Stimulated activated CD8-positive, alpha-beta memory T cell treated with anti-CD3 and anti-CD28 coated beads, Interleukin-7, amount 100 ng/mL, for 48 hours (primary cell): ENCODE data around the gene NTRK1.

Experiments
- DNase-seq, 2 donors: peaks; one replicate each; pipeline ENCODE4 v3.0.0-alpha.2; 2020; ENCODE audit warnings: low read depth in 1 of 2; ENCODE audit errors: extremely low read depth in 1 of 2

NTRK1 gene

DNA sequence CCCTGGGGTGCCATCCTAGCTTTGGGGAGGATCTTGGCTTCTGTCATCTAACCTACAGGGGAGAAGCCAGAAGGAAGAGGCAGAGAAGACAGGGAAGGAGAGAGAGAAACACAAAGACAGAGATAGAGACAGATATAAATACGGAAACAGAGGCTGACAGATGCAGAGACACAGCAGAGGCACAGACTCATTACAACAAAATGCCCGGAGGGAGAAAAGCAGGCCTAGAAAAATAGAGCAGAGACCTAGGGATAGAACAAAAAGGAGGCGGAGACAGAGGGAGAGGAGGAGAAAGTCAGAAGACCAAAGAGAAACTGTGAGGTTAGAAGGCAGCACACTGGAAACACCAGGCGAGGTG lies 34.8 kb downstream of the NTRK1 start:
- DNase-seq, result no peak

DNA sequence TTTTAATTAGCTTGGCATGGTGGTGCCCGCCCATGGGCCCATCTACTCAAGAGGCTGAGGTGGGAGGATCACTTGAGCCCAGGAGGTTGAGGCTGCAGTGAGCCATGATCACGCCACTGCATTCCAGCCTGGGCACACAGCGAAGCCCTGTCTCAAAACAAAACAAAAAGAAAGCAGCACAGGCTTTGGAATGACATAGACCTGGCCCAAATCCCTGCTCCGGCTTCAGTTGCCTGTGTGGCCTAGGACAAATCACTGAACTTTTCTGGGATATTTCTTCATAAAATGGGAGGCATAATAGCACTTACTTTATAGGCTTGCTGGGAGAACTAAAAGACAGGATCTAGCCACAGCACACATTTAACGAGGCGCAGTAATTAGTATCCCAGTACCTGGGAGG lies 35.3 kb downstream of the NTRK1 start:
- no peak for DNase-seq

DNA sequence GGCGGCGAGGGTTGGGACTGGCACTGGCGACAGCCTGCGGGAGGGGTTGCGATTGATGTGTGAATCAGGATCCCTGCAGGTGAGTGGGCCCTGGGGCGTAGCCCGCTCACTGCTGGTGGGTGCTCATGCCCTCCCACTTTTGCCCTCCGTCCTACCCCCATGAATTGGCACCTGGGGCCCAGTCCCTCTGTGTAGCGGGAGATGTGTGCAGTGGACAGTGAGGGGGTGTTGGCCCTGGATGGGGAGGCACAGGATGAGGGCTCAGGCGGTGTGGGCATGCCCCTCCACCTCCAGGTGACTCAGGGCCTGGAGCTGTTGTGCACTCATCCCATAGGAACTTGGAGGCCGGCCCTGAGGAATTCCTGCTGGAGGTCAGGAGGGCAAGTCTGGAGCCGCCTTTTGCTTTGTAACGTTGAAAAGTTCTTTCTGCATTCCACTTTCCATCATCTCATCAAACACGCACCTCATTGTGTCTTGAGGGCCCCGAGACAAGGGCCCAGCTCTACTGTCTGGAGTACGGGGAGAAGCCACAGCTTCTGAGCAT lies 35.9 kb downstream of the NTRK1 start:
- DNase-seq, result no peak

DNA sequence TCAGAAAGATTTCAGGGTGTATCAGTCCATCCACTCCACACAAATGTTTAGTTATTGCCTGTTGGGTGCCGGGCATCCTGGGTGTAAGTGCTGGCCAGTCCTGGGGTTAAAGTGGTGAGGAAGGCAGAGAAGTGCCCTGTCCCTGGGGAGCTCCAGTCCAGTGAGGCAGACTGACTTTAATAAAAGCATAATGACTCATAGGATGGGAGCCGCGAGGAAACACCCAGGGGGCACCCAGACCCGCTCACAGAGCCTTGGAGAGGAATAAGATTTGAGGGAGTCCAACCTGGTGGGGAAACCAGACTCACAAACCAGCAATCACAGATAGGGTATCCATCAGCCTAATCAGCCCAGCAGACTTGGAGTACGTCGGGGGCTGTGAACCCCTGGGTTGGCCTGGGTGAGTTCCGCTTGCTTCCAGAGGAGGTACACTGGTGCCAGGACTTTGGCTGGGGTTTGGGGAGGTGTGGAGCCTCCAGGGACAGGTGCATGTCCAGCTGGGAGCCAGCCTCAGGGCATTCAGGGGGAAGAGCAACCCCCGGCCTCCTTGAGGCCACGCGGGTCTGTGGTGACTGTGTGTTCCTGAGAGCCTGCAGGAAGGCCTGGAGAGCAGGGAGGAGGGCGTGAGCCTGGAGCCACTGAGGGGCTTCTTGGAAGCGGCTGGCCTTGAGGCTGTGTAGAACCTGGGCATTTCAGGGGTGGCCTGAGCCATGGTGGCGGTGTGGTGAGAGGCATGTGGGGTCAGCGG lies 36.6 kb downstream of the NTRK1 start:
- no peak for DNase-seq

DNA sequence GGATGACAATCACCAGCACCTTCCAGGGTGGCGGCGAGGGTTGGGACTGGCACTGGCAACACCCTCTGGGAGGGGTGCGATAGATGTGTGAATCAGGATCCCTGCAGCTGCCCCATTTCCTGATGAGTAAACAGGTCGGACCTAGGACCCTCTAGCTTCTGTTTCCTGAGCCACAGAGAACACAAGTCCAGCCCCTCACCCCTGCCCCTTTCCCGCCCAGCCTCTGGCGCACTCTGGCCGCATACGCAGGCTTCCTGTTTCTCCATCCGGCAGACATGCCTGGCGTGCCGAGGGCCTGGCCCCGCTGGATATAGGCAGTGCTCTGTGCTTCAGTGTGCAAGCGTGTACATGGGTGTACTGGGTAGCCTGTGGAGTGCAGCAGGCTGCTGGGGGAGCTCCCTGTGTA lies 37.5 kb downstream of the NTRK1 start:
- no peak for DNase-seq

DNA sequence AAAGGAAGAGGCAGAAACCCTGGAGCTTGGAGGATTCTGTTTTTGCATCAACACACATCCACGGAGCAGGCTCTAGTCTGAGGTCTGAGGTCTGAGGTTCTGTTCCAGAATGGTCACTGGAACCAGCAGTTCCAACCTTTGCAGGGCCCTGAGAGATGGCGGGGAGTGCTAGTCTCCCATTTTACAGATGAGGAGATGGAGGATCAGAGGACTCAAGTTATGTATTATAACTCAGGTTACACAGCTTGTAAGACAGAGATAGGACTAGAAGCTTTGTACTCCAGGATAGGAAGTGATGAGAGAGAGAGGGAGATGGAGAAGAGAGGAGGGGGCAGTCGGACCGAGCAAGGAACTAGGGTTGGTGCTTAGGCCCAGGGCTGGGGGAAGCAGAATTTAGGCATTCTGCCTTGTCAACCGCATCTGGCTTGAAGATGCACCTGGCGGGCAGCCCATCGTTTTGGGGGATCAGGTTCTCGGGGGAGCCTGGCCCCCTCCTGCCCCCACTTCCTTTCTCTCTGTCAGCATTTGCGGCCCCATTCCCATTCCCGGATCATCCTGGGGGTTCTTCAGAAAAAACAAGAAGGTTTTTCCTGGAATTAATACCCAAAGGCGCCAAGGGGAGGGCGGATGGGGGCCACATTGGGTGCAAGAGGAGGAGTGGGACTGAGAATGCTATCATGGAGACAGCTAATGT lies 38.5 kb downstream of the NTRK1 start:
- no peak for DNase-seq

DNA sequence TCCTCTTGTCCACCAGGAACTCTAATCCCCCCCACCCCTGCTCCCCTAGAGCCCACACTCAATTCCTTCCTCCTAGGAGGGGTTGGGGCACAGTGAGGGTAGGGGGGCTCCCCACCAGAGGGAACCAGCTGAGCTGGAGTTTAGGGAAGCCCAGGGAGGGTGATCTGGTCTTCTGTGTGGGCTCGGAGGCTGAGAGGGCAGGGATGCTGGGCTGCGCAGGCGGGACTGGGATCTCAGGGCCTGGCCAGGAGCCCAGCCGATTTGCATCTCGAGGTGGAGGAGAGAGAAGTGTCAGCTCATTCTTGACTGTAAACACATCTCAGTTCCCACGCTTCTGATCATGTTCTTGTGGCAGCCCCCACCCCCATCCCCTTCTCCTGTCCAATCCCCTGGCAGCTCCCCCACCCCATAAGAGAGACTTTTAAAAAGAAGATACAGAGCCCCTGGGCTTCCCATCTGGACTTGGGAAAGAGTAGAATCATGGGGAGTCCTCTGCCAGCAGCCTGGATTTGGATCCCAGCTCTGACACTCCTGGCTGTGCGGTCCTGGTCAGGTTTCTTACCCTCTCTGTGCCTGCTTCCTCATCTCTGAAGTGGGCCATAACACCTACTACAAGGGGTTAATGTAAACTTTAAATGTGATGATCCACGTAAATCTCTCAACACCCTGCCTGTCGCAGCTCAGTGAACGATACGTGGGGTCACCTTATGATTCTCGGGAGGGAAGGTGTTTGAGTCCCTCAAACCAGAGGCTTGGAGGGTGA lies 39.5 kb downstream of the NTRK1 start:
- no peak for DNase-seq

DNA sequence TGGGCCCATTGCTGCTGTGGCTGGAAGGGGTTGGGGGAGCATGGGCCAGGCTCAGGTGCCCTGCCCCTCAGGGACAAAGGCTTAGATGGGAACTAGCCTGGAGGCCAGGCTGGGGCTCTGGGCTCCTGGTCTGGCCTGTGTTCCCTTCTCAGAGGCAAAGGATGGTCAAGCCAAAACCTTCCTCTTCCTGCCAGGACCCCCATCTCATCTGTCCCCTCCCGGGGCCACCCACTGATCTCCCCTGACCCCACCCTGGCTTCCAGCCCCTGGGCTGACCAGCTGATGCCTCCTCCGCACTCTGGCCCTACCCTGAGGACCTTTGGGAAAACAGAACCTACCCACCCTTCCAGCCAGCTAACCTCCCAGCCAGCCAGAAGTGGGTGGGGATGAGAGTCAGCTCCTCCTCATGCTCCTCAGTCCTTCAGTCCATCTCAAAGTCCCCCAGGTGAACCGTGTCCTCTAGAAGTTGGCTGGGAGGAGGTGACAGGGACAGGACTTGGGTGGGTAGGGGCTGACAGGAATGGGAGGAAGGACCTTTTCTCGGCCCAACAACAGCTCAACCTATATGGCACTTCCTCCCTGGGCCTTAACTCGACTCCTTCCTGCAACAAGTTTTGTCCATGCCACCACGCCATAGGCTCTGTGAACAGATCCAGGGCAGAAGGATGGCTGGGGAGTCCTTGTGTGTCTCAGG lies 40.4 kb downstream of the NTRK1 start:
- DNase-seq, result no peak

DNA sequence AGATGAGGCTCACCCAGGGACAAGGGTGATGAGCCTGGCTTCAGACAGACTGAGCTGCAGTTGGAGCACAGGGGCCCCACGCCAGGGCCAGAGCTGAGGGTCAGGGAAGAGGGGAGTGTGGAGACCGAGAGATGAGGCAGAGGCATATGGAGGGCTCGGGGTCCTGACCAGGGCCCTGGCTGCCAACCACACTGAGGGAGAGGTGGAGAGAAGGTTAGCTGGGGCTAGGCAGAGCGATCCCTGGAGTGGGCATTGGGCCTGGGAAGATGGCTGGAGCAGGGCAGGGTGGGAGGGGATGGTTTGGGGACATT lies 40.9 kb downstream of the NTRK1 start:
- DNase-seq, result no peak

DNA sequence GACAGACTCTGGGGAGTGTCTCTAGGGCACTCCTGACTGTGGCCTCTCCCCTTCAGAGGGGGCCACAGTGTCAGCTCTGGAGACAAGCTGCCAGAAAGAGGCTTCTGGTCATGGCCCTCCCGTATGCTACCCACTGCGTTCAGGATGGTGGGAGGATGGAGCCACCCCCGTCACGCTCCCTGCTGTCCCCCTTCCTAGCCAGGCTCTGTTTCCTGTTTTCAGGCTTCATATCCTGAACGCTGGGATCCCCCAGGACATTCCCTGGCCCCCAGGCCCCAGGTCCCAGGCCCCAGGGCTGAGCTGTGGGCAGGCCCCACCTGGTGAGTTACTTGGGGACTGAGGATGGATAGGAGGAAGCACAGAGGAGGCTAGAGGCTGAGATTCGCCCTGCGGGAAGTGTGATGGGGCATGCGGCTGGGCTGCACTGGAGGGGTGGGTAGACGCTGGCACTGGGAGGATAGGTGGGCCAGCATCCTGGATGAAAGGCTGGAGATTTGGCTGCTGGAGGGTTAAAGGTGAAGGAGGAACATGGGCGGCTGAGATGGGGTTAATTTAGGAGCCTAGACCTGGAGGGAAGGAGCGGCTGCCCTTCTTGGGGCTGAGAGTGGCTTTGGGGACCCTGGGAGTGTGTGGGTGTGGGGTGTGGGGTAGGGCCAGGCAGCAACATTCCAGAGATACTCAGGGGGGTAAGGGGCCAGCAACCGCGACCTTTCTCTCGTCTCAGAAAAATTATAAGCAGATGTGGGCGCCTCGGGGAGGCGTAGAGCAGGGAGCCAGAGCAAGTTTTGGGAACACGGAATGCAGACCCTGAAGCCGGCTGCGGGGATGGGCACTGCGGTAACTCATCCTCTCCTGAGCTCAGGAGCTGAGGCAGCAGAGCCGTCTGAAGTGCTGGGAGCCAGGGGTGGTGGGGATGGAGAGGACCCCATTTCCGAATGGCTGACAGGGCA lies 41.6 kb downstream of the NTRK1 start:
- no peak for DNase-seq

DNA sequence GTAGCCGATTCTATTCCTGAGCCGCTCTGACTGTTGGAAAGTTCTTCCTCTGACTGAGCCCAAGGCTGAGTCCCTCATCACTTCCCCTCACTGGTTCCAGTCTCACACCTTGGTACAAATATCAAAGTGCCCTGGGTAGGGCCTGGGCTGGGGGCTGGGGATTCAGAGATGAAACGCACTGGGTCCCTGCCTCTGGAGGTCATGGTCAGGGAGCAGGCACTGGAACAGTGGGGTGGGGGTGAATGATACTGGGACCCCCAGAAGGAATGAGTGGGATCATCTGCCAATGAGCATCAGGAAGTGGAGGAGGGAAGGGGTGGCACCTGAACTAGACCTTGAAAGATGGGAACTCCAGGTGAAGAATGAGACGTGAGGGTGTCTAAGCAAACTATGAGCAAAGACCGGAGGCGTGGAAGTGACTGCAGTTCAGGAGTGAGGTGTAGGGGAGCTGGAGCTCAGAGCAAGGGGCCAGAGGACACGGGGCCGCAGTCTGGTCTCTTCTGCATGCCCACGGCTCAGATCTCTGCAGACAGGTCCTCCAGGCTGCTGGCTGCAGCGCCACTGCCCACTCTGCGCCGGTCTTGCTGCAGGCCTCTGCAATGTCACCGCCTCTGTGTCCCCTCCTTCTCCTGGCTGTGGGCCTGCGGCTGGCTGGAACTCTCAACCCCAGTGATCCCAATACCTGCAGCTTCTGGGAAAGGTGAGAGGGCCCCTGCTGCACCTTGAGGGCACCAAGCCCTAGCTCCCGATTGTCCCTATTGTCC lies 42.8 kb downstream of the NTRK1 start:
- DNase-seq, result no peak

DNA sequence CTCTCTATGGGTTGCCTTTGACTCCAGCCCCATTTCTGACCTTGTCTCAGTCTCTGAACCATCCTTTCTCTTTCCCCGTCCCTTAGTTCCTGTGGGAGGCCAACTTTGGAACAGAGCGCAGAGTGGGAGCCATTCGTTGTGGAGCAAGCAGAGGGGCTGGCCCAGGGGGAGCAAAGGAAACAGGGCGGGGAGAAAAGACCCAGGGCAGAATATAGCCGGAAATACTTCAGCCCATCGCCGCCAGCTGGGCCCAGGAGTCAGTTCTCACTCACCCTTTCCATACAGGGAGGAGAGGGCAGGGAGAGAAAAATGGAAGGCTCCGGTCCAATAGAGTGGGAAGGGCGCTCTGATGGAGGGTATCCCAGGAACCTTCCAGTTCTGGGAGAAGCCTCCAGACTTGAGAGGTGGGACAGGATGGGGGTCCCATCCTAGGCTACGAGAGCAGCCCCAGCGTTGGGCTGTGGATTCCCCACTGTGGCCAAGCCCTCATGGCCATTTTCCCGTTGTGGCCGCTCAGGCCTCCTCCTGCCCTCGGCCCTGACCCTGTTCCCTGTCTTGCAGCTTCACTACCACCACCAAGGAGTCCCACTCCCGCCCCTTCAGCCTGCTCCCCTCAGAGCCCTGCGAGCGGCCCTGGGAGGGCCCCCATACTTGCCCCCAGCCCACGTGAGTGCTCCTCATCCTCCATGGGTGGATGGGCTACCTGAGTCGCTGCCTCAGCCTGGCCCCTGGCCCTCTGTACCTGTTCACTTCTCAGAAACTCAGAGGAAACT lies 43.7 kb downstream of the NTRK1 start:
- DNase-seq, result no peak

DNA sequence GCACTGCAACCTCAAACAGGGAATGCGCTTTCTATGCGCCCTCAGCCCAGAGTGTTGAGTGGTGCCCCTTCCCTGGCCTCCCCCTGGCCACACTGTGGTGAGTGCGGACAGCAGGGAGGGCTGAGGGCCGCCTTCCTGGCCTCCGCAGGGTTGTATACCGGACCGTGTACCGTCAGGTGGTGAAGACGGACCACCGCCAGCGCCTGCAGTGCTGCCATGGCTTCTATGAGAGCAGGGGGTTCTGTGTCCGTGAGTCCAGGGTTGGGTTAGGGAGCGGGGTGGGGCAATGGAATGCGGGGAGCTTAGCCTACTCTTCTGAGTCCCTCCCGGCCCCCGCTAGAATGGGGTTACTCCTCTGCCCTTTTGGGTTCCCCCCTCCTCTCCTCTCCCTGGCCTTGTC lies 44.5 kb downstream of the NTRK1 start:
- no peak for DNase-seq

DNA sequence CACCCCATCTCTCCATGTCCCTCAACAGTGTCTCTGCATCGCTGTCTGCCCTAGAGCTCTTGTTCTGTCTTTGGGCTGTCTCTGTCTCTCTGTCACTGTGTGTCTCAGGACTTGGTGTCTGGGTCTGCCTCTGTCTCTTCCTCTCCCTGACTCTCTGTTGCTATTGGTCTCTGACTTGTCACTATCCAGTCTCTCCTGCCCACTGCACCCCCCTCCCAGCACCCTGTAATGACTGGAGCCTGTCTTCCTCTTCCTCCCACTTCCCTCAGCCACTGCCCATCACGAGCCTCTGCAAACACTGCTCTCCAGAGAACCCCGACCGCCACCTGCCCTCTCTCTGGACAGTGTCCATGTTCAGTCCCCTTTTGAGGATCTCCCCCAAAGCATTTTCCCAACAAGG lies 45.0 kb downstream of the NTRK1 start:
- no peak for DNase-seq

DNA sequence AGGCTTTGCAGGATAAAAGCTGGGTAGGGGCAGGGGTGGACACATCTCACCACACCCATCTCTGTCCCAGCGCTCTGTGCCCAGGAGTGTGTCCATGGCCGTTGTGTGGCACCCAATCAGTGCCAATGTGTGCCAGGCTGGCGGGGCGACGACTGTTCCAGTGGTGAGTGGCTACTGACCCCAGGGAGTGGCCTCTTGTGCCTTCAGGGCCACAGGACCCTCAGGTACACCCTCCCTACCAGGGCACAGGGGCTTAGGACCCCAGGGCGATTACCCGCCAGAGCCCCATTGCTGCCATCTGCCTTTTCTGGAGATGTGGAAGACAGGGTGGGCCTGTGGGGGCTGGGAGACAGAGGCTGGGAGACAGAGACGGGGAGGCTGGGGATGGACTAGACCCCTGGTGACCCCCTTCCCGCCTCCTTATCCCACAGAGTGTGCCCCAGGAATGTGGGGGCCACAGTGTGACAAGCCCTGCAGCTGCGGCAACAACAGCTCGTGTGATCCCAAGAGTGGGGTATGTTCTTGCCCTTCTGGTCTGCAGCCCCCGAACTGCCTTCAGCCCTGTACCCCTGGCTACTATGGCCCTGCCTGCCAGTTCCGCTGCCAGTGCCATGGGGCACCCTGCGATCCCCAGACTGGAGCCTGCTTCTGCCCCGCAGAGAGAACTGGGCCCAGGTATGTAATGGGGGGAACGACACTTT lies 45.7 kb downstream of the NTRK1 start:
- no peak for DNase-seq

DNA sequence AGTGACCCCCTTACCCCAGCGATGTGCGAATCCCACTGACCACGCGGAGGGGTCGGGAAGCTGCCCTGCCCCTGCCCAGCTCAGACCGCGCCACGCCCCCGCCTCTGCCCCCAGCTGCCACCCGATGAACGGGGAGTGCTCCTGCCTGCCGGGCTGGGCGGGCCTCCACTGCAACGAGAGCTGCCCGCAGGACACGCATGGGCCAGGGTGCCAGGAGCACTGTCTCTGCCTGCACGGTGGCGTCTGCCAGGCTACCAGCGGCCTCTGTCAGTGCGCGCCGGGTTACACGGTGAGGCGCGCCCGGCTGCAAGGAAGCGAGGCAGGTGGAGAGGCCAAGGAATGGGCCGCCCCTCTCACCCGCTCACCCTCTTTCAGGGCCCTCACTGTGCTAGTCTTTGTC lies 47.9 kb downstream of the NTRK1 start:
- no peak for DNase-seq

DNA sequence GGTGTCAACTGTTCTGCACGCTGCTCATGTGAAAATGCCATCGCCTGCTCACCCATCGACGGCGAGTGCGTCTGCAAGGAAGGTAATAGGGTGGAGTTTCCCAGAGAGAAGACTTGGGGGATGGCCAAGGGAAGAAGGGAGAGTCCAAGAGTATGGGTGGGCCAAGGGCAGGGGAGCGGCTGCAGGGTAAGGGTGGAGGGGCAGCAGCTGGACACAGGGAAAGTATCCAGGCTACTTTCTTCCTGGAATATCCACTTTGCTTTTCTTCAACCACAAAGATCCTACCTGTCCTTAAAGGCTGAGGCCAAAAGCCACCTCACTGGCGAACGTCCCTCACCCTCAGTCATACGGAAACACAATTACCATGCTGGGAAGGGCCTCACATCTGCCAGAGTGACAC lies 48.3 kb downstream of the NTRK1 start:
- DNase-seq, result no peak

DNA sequence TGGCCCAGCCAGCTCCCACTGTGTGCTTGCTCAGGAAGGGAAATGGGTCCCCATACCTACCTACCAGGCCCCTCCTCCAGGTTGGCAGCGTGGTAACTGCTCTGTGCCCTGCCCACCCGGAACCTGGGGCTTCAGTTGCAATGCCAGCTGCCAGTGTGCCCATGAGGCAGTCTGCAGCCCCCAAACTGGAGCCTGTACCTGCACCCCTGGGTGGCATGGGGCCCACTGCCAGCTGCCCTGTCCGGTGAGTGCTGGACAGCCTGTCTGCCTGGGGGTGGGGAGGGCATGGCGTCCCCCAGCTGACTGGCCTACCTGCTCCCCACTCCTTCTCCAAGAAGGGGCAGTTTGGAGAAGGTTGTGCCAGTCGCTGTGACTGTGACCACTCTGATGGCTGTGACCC lies 49.0 kb downstream of the NTRK1 start:
- no peak for DNase-seq
